H7 (cell line): ENCODE measurements around the gene SUPT20HL1. TPM values are rescaled to one million over a fixed set of nuclear protein-coding genes. Genes with fewer than 3 reads are reported as not detected.
"Not testable (repeated sequence)": the region's sequence is repeated elsewhere in the genome, so short reads cannot be mapped to it uniquely, and the experiment has no call there.

Source experiments
- DNase-seq: peaks from one replicate; pipeline ENCODE4 v3.0.0; 2012
- H3K27me3 ChIP-seq: 2 replicates; pipeline ENCODE4 v1.6.0; 2011; ENCODE audit warnings: mild to moderate bottlenecking, low read length; ENCODE audit not compliant: control insufficient read depth, insufficient read depth
- H3K36me3 ChIP-seq: replicated peaks from 2 replicates; pipeline ENCODE4 v1.5.1; 2011; ENCODE audit warnings: low read length; ENCODE audit not compliant: control insufficient read depth, insufficient read depth
- H3K4me3 ChIP-seq: 2 replicates; pipeline ENCODE4 v1.5.1; 2011; ENCODE audit warnings: low read depth, mild to moderate bottlenecking, control low read depth, low read length, moderate library complexity; ENCODE audit not compliant: insufficient read depth
- total RNA-seq: library from RNA; depleted of rRNA; stranded (reverse); fragments of >200 nt; shearing (Covaris generic); gene quantifications from 2 replicates; pipeline ENCODE4 v1.2.3, GENCODE V29; 2014; rRNA removed

The SUPT20HL1 gene
- total RNA-seq, result not detected in 2 replicates

- Histone ChIP-seq H3K4me3 (no peak within 1 kb of the TSS), H3K36me3 (no peaks in the 10 kb centered on the region), H3K27me3 (no peaks in the 10 kb centered on the region)
- no peak for DNase-seq
Observed at GRCh38 chrX:24360272-24360671, at the start of gene SUPT20HL1. Gene SUPT20HL1, plus strand, starts transcription at chrX:24360639. Its CDS starts 2,122 bp downstream, at chrX:24362761.

- DNase-seq, result peak; percentile 60
- H3K27me3 ChIP-seq, H3K36me3 ChIP-seq, H3K4me3 ChIP-seq: not testable (repeated sequence)
Observed at GRCh38 chrX:24310916-24311315, 49.5 kb upstream of the SUPT20HL1 start.

GRCh38 chrX:24311507-24312248 lies 48.8 kb upstream of the SUPT20HL1 start:
- H3K36me3 ChIP-seq, H3K4me3 ChIP-seq, H3K27me3 ChIP-seq: not testable (repeated sequence)
- DNase-seq, result peak; percentile 55

- not testable (repeated sequence) for H3K4me3 ChIP-seq, H3K36me3 ChIP-seq, DNase-seq, H3K27me3 ChIP-seq
Observed at GRCh38 chrX:24312249-24312607, 48.2 kb upstream of the SUPT20HL1 start.

- no peak within 1 kb of the TSS for H3K4me3 ChIP-seq
- no peak for DNase-seq
Observed at GRCh38 chrX:24314019-24314635, 46.3 kb upstream of the SUPT20HL1 start, which contains the start of gene SUPT20HL2. Gene SUPT20HL2, minus strand, starts transcription at chrX:24314069. Its CDS starts 754 bp downstream, at chrX:24313315.

GRCh38 chrX:24316111-24316510 lies 44.3 kb upstream of the SUPT20HL1 start:
- H3K36me3 ChIP-seq, result no peaks in the 10 kb centered on the region
- no peak overlapping the region for H3K4me3 ChIP-seq
- no peaks in the 10 kb centered on the region for H3K27me3 ChIP-seq
- DNase-seq, result no peak

More at GRCh38 chrX:24314019-24314635, 46.3 kb upstream of the SUPT20HL1 start, which contains the start of gene SUPT20HL2:
- no peaks in the 10 kb centered on the region for H3K27me3 ChIP-seq
- H3K36me3 ChIP-seq, result no peaks in the 10 kb centered on the region

- H3K36me3 ChIP-seq, result no peaks in the 10 kb centered on the region
- H3K4me3 ChIP-seq, result no peak overlapping the region
- H3K27me3 ChIP-seq, result no peaks in the 10 kb centered on the region
- DNase-seq, result no peak
Observed at GRCh38 chrX:24317567-24317966, 42.9 kb upstream of the SUPT20HL1 start.

- Histone ChIP-seq H3K27me3 (no peaks in the 10 kb centered on the region), H3K4me3 (no peak overlapping the region), H3K36me3 (no peaks in the 10 kb centered on the region)
- no peak for DNase-seq
Observed at GRCh38 chrX:24321741-24322395, 38.6 kb upstream of the SUPT20HL1 start.

GRCh38 chrX:24325231-24325630 lies 35.2 kb upstream of the SUPT20HL1 start:
- Histone ChIP-seq H3K27me3 (no peaks in the 10 kb centered on the region), H3K36me3 (no peaks in the 10 kb centered on the region), H3K4me3 (no peak overlapping the region)
- no peak for DNase-seq

- Histone ChIP-seq H3K4me3 (no peak overlapping the region), H3K27me3 (no peaks in the 10 kb centered on the region), H3K36me3 (no peaks in the 10 kb centered on the region)
- DNase-seq, result no peak
Observed at GRCh38 chrX:24332878-24333277, 27.6 kb upstream of the SUPT20HL1 start.

- no peaks in the 10 kb centered on the region for H3K27me3 ChIP-seq
- H3K36me3 ChIP-seq, result no peaks in the 10 kb centered on the region
- no peak for DNase-seq
- H3K4me3 ChIP-seq, result no peak overlapping the region
Observed at GRCh38 chrX:24333371-24333770, 27.1 kb upstream of the SUPT20HL1 start.

GRCh38 chrX:24334461-24334860 lies 26.0 kb upstream of the SUPT20HL1 start:
- Histone ChIP-seq H3K27me3 (no peaks in the 10 kb centered on the region), H3K4me3 (no peak overlapping the region), H3K36me3 (no peaks in the 10 kb centered on the region)
- no peak for DNase-seq

- Histone ChIP-seq H3K4me3 (no peak overlapping the region), H3K36me3 (no peaks in the 10 kb centered on the region), H3K27me3 (no peaks in the 10 kb centered on the region)
- no peak for DNase-seq
Observed at GRCh38 chrX:24335871-24336270, 24.6 kb upstream of the SUPT20HL1 start.

- no peak overlapping the region for H3K4me3 ChIP-seq
- no peak for DNase-seq
- no peaks in the 10 kb centered on the region for H3K27me3 ChIP-seq
- H3K36me3 ChIP-seq, result no peaks in the 10 kb centered on the region
Observed at GRCh38 chrX:24339911-24340310, 20.5 kb upstream of the SUPT20HL1 start.

GRCh38 chrX:24340501-24340900 lies 19.9 kb upstream of the SUPT20HL1 start:
- no peak overlapping the region for H3K4me3 ChIP-seq
- no peaks in the 10 kb centered on the region for H3K36me3 ChIP-seq
- DNase-seq, result no peak
- H3K27me3 ChIP-seq, result no peaks in the 10 kb centered on the region
